C4-2B (cell line): ENCODE results near the gene VWC2L.

Experiments used
- H3K27ac ChIP-seq: fragments of 450-650 bp; 2 replicates; pipeline ENCODE4 v1.5.1; 2017
- CTCF ChIP-seq: fragments of 450-650 bp; conservative IDR thresholded peaks from 2 replicates; pipeline ENCODE4 v1.5.1; 2017; ENCODE audit warnings: mild to moderate bottlenecking
- ZFX ChIP-seq: fragments of 450-650 bp; IDR thresholded peaks from 2 replicates; pipeline ENCODE4 v1.6.1; 2017

The VWC2L gene

GRCh38 chr2:214401580-214401979, 9.3 kb upstream of the VWC2L start:
- H3K27ac ChIP-seq: no peak overlapping the region
- no peak for TF ChIP-seq ZFX

- H3K27ac ChIP-seq: no peak overlapping the region
- peak; percentile 36 for TF ChIP-seq CTCF
- TF ChIP-seq ZFX: no peak
Measured at GRCh38 chr2:214410128-214410775, 602 bp upstream of the VWC2L start.

GRCh38 chr2:214412679-214413078, 1.8 kb downstream of the VWC2L start:
- TF ChIP-seq CTCF (no peak), ZFX (no peak)
- H3K27ac ChIP-seq: no peak overlapping the region

GRCh38 chr2:214436470-214436869, 25.6 kb downstream of the VWC2L start:
- no peak overlapping the region for H3K27ac ChIP-seq
- TF ChIP-seq CTCF: no peak
- TF ChIP-seq ZFX: no peak

GRCh38 chr2:214450118-214450894, 39.5 kb downstream of the VWC2L start:
- H3K27ac ChIP-seq: no peak overlapping the region
- TF ChIP-seq ZFX: no peak
- TF ChIP-seq CTCF: no peak

- H3K27ac ChIP-seq: no peak overlapping the region
- TF ChIP-seq ZFX (no peak), CTCF (no peak)
Measured at GRCh38 chr2:214451516-214452275, 40.8 kb downstream of the VWC2L start.

GRCh38 chr2:214465363-214466146, 54.7 kb downstream of the VWC2L start:
- no peak overlapping the region for H3K27ac ChIP-seq
- TF ChIP-seq CTCF (no peak), ZFX (no peak)
